ENCODE data around the gene RBMS1.
"Not testable (repeated sequence)": the region's sequence is repeated elsewhere in the genome, so short reads cannot be mapped to it uniquely, and the experiment has no call there.

- not testable (repeated sequence) for TF ChIP-seq EZH2 (IDR thresholded peaks at IDR 0.05; ENCODE audit: low read length); CTCF (optimal IDR thresholded peaks at IDR 0.05 in 1 of 3, IDR thresholded peaks at IDR 0.05 in 1 of 3, conservative IDR thresholded peaks at IDR 0.05 in 1 of 3; ENCODE audit: extremely low read depth in 1 of 3, insufficient read depth in 2 of 3, low read length in 3 of 3)
Observed at GRCh38 chr2:160421646-160422501, 71.7 kb downstream of the RBMS1 start.

Data from keratinocyte (primary cell).